SKM-1 treated with dmso at 0.1 percent for 144 hours (cell line): ENCODE data around the gene SRPK2.
A peak's percentile ranks its signal among the peaks of the same experiment; 100 is the strongest.

Source experiments
- DNase-seq: peaks from one replicate; lab custom pipeline; 2025; ENCODE audit not compliant: unreplicated experiment; lab: John Stamatoyannopoulos, UW

SRPK2 gene

DNA sequence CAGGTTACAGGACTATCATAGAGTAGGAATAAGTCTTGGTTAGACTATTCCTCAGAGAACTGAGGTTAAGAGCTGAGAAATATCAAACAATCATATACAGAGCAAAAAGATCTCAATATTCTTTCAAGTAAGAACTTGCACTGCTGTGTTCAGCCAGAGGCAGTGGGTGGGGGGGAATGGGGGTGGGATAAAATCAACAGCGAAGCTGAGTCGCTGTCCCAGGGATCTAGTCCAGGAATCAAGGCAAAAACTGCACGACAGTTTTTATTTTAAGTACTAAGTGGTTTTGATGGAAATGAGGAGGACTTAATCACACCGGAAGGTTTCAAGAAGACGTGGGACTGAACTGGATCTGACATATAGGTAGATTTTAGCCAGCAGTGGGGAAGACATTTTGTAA is 159.1 kb downstream of the SRPK2 start:
- DNase-seq: no peak

GRCh38 chr7:105228555-105228954 is 160.2 kb downstream of the SRPK2 start:
- no peak for DNase-seq

DNA sequence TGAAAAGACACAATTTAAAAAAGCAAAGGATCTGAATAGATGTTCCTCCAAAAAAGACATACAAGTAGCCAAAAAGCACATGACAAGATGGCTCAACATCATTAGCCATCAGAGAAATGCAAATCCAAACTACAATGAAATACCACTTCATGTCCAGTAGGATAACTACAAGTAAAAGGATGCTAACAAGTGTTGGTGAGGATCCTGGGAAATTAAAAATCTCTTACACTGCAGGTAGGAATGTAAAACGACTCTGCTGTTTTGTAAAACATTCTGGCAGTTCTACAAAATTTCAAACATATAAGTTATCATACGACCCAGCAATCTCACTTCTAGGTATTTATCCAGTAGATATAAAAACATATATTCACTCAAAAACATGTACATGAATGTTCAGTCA is 161.3 kb downstream of the SRPK2 start:
- no peak for DNase-seq

DNA sequence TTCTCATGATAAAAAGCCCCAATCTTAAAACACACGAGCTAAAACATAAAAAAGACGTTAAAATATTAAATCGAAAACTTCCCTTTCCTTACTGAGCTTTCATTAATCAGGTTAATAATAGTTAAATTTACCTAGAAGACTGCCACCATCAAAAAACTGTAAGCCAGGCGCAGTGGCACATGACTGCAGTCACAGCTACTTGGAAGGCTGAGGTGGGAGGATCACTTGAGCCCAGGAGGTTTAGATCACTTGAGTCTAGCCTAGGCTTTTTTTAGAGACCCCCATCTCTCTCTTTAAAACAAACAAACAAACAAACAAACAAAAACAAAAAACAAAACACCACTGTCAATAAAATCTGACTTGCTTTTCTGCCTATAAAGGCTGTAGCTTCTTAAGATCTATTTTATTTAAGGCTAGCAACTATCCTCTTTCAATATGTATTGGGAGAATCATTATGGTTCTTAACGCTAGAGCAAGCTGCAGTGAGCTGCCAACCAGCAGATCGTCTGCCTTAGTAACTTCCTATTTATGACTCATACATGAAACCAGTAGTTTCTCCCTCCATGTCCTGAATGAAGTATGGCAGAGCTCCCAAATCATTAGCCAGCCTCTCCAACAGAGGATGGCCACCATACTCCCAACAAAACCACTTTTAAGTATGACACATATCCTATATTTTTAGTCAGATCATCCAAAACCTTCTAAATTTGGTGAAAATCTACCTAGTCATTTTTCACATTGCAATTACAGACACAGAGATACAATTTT is 163.7 kb downstream of the SRPK2 start:
- peak; percentile 69 for DNase-seq

GRCh38 chr7:105222953-105223352 is 165.8 kb downstream of the SRPK2 start:
- no peak for DNase-seq

DNA sequence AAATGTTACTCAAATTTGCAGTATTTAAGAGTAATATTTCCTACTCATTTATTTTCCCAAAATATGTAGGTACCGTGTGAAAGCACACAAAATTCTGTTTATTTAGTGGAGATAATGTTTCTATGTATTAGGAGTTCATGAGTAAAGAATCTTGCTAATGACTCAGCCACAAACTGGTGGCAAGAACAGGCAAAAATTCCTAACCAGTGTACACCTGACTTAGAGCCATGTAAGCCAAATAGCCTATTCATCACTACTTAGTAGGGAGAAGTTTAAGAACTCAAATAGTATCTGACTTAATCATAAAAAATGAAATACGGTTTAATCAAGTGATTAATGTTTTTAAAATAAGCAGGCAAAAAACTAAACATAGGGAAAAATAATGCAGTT is 169.0 kb downstream of the SRPK2 start:
- DNase-seq: no peak

DNA sequence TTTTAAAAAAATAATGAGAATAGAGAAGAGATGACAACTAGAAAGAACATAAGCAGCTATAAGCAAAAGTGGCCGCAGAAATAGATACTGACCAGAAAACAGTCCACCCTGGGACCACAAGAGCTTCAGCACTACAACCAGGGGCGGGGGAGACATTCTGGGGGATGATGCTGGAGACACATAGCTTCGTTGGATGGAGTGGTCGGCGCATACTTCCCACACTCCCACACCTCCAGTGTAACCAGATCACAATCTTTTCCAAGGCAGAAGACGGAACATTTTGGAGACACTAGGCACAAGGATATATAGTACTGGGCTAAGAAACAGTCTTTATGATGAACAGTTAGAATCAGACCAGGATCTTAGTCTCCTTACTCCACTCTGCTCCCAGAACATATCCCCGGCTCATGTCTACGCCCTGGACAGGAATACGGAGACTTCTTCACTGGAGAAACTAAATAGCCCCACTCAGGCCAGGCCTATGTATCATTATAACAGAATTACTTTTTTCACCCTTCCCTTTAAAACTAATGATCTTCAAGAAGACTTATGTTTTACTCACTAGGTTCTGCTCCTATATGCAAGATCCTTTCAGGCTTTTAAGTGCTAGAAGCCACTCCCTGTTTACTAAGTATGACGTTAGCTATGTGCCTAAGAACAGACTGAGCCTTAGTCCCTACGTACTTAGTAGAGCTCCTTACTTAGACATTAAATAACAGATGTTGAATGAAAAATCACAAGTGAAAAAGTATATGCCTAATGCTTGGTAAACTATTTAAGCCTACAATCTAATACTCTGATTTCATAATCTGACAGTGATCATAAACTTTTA is 169.6 kb downstream of the SRPK2 start:
- no peak for DNase-seq

- DNase-seq: no peak
These were observed 170.5 kb downstream of the SRPK2 start for GRCh38 chr7:105218215-105218614.

- no peak for DNase-seq
These were observed 171.9 kb downstream of the SRPK2 start for GRCh38 chr7:105216786-105217185.

GRCh38 chr7:105215821-105216220 is 172.9 kb downstream of the SRPK2 start:
- no peak for DNase-seq

DNA sequence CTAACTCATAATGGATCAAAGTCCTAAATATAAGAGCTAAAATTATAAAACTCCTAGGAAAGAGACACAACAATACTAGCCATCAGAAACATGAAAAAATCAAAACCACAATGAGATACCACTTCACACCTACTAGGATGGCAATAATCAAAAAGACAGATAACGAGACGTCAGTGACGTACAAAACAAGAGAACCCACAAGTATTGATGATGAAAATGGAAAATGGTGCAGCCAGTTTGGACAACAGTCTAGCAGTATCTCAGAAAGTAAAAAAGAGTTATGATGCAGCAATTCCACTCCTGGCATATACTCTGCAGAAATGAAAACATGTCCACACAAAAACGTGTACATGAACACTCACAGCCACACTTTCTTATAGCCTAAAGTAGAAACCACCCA is 173.5 kb downstream of the SRPK2 start:
- no peak for DNase-seq

- peak; percentile 85 for DNase-seq
These were observed 175.1 kb downstream of the SRPK2 start for GRCh38 chr7:105213611-105214010.

- no peak for DNase-seq
These were observed 176.5 kb downstream of the SRPK2 start for GRCh38 chr7:105212212-105212611.

- DNase-seq: no peak
These were observed 178.0 kb downstream of the SRPK2 start for GRCh38 chr7:105210721-105211205.

GRCh38 chr7:105209870-105210269 is 178.9 kb downstream of the SRPK2 start:
- DNase-seq: no peak

DNA sequence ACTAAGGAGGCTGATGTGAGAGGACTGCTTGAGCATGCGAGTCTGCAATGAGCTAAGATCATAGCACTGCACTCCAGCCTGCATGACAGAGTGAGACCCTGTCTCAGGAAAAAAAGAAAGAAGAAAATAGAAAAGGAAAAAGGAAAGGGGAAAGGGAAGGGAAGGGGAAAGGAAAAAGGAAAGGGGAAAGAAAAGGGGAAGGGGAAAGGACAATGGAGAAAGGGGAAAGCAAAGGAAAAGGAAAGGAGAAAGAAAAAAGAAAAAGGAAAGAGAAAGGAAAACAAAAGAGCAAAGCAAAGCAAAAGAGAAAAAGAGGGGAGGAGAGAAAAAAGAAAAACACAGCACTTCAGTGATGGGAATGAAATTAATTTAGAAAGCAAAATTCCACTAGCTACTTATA is 179.3 kb downstream of the SRPK2 start:
- no peak for DNase-seq

DNA sequence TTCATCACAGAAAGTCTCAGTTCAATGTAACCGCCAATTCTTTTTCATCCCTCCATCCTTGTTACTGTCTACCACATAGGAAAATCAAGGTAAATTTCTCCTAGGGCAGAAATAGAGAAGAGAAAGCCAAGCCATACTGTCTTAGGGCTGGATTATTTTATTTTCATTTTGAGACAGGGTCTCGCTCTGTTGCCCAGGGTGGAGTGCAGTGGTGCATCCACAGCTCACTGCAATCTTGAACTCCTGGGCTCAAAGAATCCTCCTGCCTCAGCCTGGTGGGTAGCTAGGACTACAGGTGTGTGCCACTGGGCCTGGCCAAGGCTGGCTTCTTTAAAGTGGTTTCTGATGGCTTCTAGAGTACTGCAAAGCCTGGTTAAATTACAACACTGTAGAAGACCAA is 181.7 kb downstream of the SRPK2 start:
- DNase-seq: no peak

- no peak for DNase-seq
These were observed 183.0 kb downstream of the SRPK2 start for GRCh38 chr7:105205592-105206237.

GRCh38 chr7:105204953-105205352 is 183.8 kb downstream of the SRPK2 start:
- DNase-seq: no peak

DNA sequence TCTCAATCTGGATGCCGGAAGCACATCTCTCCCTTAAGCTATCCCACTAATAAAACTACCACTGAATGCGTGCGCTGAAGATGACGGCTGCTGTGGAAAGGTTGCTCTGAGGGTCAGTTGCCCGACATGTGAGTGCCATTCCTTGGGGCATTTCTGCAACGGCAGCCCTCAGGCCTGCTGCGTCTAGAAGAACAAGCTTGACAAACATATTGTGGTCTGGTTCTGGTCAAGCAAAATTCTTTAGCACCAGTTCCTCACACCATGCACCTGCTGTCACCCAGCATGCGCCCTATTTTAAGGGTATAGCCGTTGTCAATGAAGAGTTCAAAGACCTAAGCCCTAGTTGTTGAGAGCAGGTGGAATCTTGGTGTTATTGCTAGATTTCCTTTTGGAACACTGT is 184.2 kb downstream of the SRPK2 start:
- no peak for DNase-seq

DNA sequence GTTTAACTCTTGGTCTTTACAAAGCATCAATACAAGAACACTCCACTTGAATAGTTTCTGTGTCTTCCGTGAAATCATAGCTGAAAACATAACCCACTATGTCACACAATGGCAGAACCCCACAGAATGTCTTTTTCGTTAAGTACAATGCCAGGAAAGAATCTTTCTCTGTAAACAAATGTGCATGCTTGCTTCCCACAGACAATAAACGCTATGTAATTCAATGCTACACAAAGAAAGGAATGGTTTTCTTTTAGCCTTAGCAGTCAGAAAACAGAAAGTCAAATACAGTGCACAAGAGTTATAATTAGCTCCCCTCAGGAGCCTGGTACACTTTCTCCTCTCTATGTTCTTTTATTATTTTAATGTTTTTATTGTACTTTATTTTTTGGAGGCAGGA is 186.1 kb downstream of the SRPK2 start:
- DNase-seq: no peak

GRCh38 chr7:105199386-105199785 is 189.3 kb downstream of the SRPK2 start:
- DNase-seq: no peak
